ENCODE measurements around the gene MXRA5.

GRCh38 chrX:3362956-3363355 is 16.5 kb upstream of the MXRA5 start:
- TF ChIP-seq CSRNP3 (CRISPR knock-in tag; IDR thresholded peaks at IDR 0.05) (no peak), GLIS3 (CRISPR knock-in tag; IDR thresholded peaks at IDR 0.05) (no peak), BACH2 (CRISPR knock-in tag; IDR thresholded peaks at IDR 0.05; ENCODE audit: borderline replicate concordance) (no peak), ZFP30 (CRISPR knock-in tag; IDR thresholded peaks at IDR 0.05) (no peak), PATZ1 (CRISPR knock-in tag; IDR thresholded peaks at IDR 0.05; ENCODE audit: borderline replicate concordance) (no peak), CSDC2 (CRISPR knock-in tag; IDR thresholded peaks at IDR 0.05) (no peak), CREB5 (CRISPR knock-in tag; IDR thresholded peaks at IDR 0.05; ENCODE audit: low read depth) (no peak), POU6F1 (CRISPR knock-in tag; IDR thresholded peaks at IDR 0.05; ENCODE audit: borderline replicate concordance, low read depth) (no peak), SNAI2 (CRISPR knock-in tag; IDR thresholded peaks at IDR 0.05) (no peak)
